Fibroblast of mammary gland (primary cell): ENCODE measurements around the gene SULT1C2.
"Not testable (repeated sequence)": the region's sequence is repeated elsewhere in the genome, so short reads cannot be mapped to it uniquely, and the experiment has no call there.

Experiments
- DNase-seq: peaks from one replicate; pipeline ENCODE4 v3.0.0-alpha.2; 2010; ENCODE audit warnings: low read depth
- H3K4me3 ChIP-seq: 2 replicates; pipeline ENCODE4 v1.5.1; 2011; ENCODE audit warnings: low read depth, mild to moderate bottlenecking, low read length, moderate library complexity; ENCODE audit not compliant: control insufficient read depth
- CTCF ChIP-seq: conservative IDR thresholded peaks from 2 replicates; pipeline ENCODE4 v1.5.1; 2011; ENCODE audit warnings: low read depth, low read length, inconsistent platforms; ENCODE audit not compliant: control insufficient read depth, insufficient read depth

SULT1C2 gene

DNA sequence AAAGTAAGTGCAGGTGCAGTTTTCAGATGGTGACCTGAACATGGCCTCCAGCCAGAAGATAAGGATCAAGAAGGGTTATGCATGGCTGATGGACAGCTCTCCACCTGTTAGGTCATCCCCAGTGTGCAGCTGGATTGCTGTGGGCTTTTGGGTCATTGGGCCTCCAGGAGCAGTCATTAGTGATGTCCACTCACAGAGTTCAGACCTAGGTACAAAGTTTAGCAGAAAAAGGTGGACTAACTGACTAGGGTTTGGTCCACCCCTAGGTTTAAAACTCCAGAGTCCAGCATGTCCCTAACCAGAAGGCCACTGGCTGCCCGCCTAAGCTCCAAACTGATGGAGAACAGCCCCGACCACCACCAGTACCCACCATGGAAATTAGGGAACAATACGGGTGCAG, 18.3 kb upstream of the SULT1C2 start:
- no peak overlapping the region for H3K4me3 ChIP-seq
- no peak for TF ChIP-seq CTCF
- DNase-seq = no peak

- no peak for TF ChIP-seq CTCF
- DNase-seq = no peak
These were observed 17.8 kb upstream of the SULT1C2 start for GRCh38 chr2:108270768-108271506.

GRCh38 chr2:108271691-108272253, 16.9 kb upstream of the SULT1C2 start:
- peak; percentile 84 for DNase-seq
- H3K4me3 ChIP-seq = no peak overlapping the region
- TF ChIP-seq CTCF = no peak

More at GRCh38 chr2:108270768-108271506, 17.8 kb upstream of the SULT1C2 start:
- H3K4me3 ChIP-seq = no peak overlapping the region

GRCh38 chr2:108278631-108279030, 10.1 kb upstream of the SULT1C2 start:
- H3K4me3 ChIP-seq = no peak overlapping the region
- TF ChIP-seq CTCF = no peak
- peak; percentile 45 for DNase-seq

DNA sequence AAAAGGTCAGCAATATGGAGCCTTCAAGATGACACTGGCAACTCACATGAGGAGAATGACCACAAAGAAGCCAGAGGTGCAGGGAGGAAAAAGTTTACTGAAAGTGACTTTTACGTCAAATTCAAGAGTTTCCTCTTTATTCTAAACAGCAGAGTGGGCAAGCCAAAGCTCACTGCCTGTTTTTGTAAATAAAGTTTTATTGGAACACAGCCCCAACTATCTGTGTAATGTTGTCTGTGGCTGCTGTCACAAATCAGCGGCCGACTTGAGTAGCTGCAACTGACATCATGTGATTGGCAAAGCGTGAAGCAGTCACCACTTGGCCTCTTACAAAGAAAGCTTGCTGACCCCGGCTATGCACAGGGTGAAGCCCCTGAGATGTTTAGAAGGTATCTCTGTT, 9.2 kb upstream of the SULT1C2 start:
- no peak for DNase-seq
- H3K4me3 ChIP-seq = no peak overlapping the region
- no peak for TF ChIP-seq CTCF

- no peak overlapping the region for H3K4me3 ChIP-seq
- DNase-seq = no peak
- TF ChIP-seq CTCF = no peak
These were observed 8.2 kb upstream of the SULT1C2 start for GRCh38 chr2:108280466-108280865.

- DNase-seq, H3K4me3 ChIP-seq: not testable (repeated sequence)
These were observed 4.1 kb upstream of the SULT1C2 start for GRCh38 chr2:108284566-108284965.
